Nucleus accumbens (tissue), 56 donors: ENCODE measurements around the gene IBA57.
A peak's percentile ranks its signal among the peaks of the same experiment; 100 is the strongest.

Experiments
- DNase-seq, 56 donors: peaks; one replicate each; lab custom pipeline; 2025; lab: John Stamatoyannopoulos, UW

IBA57 gene

DNA sequence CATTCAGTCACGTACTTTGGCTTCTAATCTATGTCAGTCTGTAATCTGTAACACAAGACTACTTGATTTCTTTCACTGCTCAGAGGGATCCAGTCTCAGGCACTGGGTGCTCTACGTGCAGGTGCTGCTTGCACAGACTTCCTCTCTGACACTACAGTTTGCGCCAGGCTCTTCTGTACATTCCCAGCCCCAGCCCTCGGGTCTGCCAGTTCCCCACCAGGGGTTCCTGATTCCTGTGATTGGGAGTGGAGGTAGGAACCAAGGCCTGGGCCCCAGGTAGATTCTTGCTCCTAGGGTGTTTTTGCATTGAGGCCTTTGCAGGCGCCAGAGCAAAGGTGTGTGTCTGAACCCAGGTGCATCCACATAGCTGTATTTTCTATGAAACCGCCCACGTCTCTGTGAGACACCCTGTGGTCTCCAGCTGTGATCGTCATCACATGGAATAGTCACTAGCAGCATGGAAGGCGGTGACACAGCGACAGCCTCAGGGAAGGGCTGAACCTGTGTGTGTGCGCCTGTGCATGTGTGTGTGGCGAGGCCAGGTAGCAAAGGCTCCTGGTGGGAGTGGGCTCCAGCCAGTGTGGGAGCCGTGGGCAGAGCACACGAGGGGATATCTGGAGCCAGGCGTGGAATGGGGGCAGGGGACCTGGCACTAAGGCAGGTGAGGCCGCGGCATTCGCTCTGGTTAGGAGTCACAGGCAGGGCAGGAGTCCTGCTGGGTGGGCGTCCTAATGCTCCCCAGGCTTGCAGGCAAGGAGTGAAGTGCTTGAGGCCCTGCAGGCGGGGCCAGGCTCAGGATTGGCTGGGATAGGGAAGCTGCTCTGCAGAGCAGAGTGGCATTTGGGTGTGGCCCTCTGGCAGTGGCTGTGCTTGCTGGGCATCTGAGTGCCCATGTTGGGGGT is 10.7 kb upstream of the IBA57 start:
- peak in 7 of 56 donors; percentile 11 to 57 (median 40) for DNase-seq

DNA sequence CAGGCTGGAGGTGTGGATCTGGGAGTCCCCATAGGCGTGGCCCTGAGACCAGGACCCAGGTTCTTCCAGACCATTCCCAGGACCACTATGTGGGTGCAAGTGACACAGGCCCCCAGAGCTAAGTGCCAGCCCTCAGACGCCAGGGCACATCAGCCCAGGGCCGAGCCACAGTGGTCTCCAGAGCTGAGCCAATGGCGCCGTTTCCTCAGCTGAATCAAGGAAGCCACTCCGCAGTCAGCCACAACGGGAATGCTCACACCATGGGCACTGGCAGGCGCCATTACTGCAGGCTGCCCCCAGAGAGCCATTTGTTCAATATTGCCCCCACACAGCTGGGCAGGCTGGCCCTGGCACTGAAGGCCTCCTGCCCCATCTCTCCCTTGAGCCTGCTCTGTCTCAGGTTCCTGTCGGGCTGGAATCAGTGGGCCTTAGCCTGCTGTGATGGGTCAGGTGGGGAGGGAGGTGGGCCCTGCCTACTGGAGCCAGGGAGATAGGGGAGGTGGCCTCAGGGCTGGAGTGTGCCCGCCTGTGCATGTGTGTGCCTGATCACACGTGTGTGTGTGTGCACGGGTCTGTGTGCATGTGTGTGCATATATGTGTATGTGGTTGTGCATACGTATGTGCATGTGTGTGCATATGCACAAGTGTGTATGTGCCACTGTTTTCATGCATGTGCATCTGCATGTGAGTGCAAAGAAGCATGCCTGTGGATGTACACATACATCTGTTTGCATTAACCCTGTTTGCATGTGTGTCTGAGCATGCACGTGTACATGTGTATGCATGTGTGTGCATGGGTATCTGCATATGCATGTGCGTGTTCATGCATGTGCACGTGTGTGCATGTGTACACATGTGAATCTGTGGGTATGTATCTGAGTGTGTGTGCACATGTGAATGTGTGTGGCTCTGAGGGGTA is 9.7 kb upstream of the IBA57 start:
- DNase-seq: no peak

GRCh38 chr1:228156515-228156881 is 9.1 kb upstream of the IBA57 start:
- DNase-seq: no peak

DNA sequence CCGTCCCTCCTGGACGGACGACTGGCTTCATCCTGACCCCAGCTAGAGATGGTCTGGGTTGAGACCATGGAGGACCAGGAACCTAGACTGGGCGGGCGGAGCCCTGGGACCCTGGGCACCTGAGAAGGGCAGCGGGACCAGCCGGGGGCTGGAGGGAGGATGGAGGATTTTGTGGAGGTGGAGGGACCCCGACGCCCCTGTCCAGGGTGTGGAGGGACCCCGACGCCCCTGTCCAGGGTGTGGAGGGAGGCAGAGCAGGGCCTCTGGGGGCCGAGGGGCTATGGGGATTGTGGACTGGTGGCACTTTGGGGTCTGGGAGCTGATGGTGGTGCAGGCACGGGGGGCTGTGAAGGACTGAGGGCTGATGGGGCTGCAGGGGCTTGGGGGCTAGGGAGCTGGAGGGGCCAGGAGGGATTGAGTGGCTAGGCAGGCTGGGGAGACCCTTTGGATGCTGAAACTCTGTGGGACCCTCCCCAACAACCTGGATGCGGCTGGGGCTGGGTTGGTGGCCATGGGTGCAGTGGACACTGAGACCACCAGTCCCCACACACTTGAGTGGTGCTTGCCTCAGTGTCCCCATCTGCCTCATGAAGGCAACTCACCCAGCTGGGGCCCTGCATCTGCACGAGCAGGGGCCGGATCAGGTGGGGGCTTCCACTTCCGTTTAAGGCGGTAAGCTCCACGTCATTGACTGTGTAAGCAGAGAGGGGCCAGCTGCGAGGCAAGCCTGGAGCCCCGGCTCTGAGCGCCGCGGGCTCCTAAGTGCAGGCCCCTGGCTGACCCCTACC is 8.5 kb upstream of the IBA57 start:
- DNase-seq: no peak

GRCh38 chr1:228157729-228158126 is 7.9 kb upstream of the IBA57 start:
- DNase-seq: no peak

DNA sequence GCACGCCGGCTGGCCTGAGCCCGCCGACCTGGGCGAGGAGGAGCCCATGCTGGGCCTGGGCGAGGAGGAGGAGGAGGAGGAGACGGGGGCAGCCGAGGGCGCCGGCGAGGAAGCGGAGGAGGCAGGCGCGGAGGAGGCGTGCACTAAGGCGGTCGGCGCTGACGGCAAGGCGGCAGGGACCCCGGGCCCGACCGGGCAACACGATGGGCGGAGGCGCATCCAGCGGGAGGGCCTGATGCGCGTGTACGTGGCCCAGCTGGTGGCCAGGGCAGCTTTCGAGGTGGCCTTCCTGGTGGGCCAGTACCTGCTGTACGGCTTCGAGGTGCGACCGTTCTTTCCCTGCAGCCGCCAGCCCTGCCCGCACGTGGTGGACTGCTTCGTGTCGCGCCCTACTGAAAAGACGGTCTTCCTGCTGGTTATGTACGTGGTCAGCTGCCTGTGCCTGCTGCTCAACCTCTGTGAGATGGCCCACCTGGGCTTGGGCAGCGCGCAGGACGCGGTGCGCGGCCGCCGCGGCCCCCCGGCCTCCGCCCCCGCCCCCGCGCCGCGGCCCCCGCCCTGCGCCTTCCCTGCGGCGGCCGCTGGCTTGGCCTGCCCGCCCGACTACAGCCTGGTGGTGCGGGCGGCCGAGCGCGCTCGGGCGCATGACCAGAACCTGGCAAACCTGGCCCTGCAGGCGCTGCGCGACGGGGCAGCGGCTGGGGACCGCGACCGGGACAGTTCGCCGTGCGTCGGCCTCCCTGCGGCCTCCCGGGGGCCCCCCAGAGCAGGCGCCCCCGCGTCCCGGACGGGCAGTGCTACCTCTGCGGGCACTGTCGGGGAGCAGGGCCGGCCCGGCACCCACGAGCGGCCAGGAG is 7.2 kb upstream of the IBA57 start:
- DNase-seq: no peak

DNA sequence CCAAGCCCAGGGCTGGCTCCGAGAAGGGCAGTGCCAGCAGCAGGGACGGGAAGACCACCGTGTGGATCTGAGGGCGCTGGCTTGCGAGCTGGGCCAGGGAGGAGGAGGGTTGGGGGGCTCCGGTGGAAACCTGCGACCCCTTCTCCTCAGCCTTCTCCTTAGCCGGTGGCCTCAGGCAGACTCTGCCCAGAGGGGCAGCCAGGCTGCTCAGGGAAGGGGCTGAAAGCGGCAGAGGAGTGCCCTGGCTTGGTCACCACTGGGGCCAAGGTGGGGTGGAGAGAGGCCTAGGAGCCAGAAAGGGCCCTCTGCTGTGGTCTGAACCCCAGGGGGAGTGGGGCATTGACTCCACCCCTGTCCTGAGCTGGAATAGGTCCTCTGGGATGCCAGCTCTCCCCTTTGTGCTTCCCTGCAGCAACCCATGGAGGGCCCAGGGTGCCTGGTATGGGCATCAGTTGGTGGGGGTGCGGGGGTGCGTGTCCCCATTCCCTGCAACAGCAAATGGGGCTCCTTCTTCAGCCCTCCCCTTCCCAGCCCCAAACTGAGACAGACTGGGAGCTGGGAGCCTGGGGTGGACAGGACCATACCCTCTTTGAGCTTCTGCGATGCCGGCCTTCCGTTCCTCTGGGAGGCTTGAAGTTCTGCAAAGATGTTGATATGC is 6.5 kb upstream of the IBA57 start:
- no peak for DNase-seq

GRCh38 chr1:228160201-228160761 is 5.3 kb upstream of the IBA57 start:
- no peak for DNase-seq

- DNase-seq: no peak
Observed at GRCh38 chr1:228161362-228161761, 4.2 kb upstream of the IBA57 start.

- DNase-seq: no peak
Observed at GRCh38 chr1:228161866-228162265, 3.7 kb upstream of the IBA57 start.

- DNase-seq: no peak
Observed at GRCh38 chr1:228162286-228163006, 3.2 kb upstream of the IBA57 start.

- no peak for DNase-seq
Observed at GRCh38 chr1:228163007-228163753, 2.4 kb upstream of the IBA57 start.

GRCh38 chr1:228163776-228164519 is 1.7 kb upstream of the IBA57 start:
- no peak for DNase-seq

DNA sequence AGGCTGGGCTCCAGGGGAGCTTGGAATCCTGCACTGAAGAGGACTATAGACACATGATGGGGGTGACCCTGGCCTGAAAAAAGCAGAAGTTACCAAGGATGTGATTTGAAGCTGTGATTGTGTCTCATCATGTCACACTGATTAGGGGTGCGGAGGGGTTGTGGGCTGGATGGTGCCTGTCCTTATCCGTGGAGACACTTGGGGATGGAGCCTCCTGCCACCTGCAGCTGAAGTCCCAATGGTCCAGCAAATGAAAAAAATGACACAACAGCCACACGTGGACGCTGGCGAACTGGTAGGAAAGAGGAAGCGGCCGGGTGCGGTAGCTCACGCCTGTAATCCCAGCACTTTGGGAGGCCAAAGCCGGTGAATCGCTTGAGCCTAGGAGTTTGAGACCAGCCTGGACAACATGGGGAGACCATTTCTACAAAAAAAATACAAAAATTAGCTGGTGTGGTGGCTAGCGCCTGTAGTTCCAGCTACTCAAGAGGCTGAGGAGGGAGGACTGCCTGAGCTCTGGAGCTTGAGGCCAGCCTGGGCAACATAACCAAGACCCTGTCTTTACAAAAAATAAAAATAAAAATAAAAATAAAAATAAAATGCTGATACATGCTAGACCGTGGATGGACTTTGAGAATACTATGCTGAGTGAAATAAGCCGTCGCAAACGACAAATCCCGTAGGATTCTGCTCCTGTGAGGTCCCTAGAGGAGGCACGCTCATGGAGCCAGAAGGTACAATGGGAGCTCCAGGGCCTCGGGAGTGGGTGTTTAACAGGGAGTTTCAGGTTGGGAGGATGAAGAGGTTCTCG is 838 bp upstream of the IBA57 start:
- DNase-seq: no peak

DNA sequence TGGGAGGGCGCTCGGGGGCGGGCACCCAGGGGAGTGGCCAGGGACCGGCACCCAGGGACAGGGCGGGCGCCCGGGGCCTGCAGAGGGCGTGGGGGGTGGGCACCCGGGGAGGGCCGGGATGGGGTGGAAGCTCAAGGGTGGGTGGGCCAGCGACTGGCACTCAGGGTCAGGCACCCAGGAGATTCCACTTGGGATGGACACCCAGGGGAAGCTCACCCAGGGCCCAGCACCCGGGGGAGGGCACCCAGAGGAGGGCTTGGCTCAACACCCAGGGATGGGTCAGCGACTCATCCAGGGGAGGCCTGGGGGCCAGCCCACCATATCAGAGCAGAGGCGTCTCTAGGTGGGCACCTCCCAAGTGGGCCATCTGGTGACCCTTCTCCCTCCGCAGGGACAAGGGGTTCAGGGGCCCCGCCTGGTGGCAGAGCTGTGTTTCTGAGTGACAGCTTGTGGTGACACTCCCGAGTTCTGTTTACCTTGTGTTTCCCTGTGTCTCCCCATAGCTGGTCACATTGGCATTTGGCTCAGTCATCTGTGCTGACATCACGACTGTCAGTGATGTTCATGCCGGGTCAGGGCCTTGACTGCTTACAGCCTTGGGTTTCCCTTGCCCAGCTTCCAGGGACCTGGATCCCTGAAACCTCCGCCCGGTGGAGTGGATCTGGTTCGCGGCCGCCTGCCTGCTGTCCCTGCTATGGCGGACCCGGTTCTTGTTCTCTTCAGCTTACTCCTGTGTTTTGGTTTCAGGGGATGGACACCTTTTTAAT is 749 bp downstream of the IBA57 start:
- peak in 40 of 56 donors; percentile 50 to 89 (median 76) for DNase-seq
